HG03196 (cell line): ENCODE measurements around the gene CCDC106.

ENCODE experiments used
- ATAC-seq: cut with Tn5 transposase; IDR thresholded peaks from one replicate; pipeline ENCODE4 v1.9.1; 2021; ENCODE audit not compliant: unreplicated experiment

The CCDC106 gene

GRCh38 chr19:55635334-55635717 lies 12.7 kb upstream of the CCDC106 start:
- no peak for ATAC-seq

- ATAC-seq, result no peak
These were observed 12.1 kb upstream of the CCDC106 start for GRCh38 chr19:55635856-55636440.

- ATAC-seq, result no peak
These were observed 11.3 kb upstream of the CCDC106 start for GRCh38 chr19:55636723-55637122.

- no peak for ATAC-seq
These were observed 10.5 kb upstream of the CCDC106 start for GRCh38 chr19:55637534-55637933.

- ATAC-seq, result no peak
These were observed 9.1 kb upstream of the CCDC106 start for GRCh38 chr19:55638864-55639359.

GRCh38 chr19:55640043-55640576 lies 7.9 kb upstream of the CCDC106 start:
- ATAC-seq, result no peak

- no peak for ATAC-seq
These were observed 7.2 kb upstream of the CCDC106 start, which contains the start of gene ZNF580 for GRCh38 chr19:55640577-55641425. Gene ZNF580, plus strand, starts transcription at chr19:55641002. Its CDS starts 1,507 bp downstream, at chr19:55642509.

GRCh38 chr19:55641426-55642152 lies 6.4 kb upstream of the CCDC106 start:
- ATAC-seq, result no peak

- no peak for ATAC-seq
These were observed 5.6 kb upstream of the CCDC106 start for GRCh38 chr19:55642153-55643002.

- ATAC-seq, result no peak
These were observed 4.8 kb upstream of the CCDC106 start, which contains the start of gene ZNF581 for GRCh38 chr19:55643003-55643886. Gene ZNF581, plus strand, starts transcription at chr19:55643649. Its CDS starts 923 bp downstream, at chr19:55644572.

- ATAC-seq, result no peak
These were observed 4.2 kb upstream of the CCDC106 start for GRCh38 chr19:55643887-55644176.

GRCh38 chr19:55644191-55644833 lies 3.7 kb upstream of the CCDC106 start:
- no peak for ATAC-seq

GRCh38 chr19:55644842-55645511 lies 3.0 kb upstream of the CCDC106 start:
- no peak for ATAC-seq

GRCh38 chr19:55645512-55645881 lies 2.5 kb upstream of the CCDC106 start:
- no peak for ATAC-seq

GRCh38 chr19:55646889-55647731 lies 902 bp upstream of the CCDC106 start:
- ATAC-seq, result no peak

GRCh38 chr19:55648585-55649267 lies 714 bp downstream of the CCDC106 start:
- no peak for ATAC-seq
